22Rv1 (cell line): ENCODE measurements around the gene DPM2.

ENCODE experiments used
- ZFX ChIP-seq: fragments of 450-650 bp; IDR thresholded peaks from 2 replicates; pipeline ENCODE4 v1.6.1; 2017; ENCODE audit warnings: antibody characterized with exemption, borderline replicate concordance
- TF ChIP-seq, protein P1 (sequence below): fragments of 450-650 bp; IDR thresholded peaks from 2 replicates; pipeline ENCODE4 v1.5.1; 2017; ENCODE audit warnings: mild to moderate bottlenecking

DNA sequence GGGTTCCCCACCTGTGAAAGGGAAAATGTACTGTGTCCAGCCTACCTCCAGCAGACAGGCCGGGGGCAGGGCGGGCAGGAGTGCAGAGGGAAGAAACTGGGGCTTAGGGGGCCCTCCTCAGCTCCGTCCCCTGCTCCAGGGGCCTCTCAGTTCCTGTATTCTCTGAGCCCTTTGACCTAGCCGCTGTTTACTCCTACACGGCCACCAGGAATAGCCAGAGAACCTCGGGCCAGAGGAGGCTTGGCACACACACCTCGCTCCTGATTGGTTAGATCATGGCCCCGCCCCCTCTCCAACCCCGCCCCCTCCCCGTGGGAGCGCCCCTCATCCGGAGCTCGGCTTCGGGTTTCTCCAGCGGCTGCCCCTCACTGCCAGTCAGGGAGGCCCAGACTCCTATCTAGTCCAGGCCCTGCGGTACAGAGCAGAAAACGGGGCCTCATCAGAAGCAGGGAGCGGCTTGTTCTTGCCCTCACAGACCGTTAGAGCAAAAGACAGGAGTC is 40.4 kb downstream of the DPM2 start:
- TF ChIP-seq, protein P1, sequence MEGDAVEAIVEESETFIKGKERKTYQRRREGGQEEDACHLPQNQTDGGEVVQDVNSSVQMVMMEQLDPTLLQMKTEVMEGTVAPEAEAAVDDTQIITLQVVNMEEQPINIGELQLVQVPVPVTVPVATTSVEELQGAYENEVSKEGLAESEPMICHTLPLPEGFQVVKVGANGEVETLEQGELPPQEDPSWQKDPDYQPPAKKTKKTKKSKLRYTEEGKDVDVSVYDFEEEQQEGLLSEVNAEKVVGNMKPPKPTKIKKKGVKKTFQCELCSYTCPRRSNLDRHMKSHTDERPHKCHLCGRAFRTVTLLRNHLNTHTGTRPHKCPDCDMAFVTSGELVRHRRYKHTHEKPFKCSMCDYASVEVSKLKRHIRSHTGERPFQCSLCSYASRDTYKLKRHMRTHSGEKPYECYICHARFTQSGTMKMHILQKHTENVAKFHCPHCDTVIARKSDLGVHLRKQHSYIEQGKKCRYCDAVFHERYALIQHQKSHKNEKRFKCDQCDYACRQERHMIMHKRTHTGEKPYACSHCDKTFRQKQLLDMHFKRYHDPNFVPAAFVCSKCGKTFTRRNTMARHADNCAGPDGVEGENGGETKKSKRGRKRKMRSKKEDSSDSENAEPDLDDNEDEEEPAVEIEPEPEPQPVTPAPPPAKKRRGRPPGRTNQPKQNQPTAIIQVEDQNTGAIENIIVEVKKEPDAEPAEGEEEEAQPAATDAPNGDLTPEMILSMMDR: no peak
- no peak for TF ChIP-seq ZFX
